Measurements from ENCODE around the gene GCM1.

The GCM1 gene

GRCh38 chr6:53103993-53104675 is 44.5 kb downstream of the GCM1 start:
- no peak for DNase-seq

DNA sequence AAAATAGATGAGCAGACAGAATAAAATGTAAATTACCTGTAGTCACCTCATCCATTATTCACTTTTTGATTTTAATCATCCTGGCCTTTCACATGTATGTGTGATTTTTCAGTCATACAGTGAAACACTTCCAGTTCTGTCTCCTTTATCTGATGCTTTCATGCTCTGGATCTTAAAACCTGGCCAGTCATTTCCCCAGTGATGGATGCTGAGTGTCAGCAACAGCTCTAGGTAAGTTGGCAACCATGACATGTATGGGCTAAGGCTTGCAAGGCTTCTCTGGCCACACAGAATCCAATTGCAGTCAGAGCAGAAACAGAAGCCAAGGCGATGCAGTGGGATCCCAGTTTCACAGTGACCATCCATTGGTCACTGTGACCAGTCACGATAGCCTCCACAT is 47.6 kb downstream of the GCM1 start:
- no peak for DNase-seq

GRCh38 chr6:53100561-53100960 is 48.1 kb downstream of the GCM1 start:
- no peak for DNase-seq

- DNase-seq, result no peak
Observed at GRCh38 chr6:53095716-53096115, 52.9 kb downstream of the GCM1 start.

- DNase-seq, result no peak
Observed at GRCh38 chr6:53095270-53095669, 53.4 kb downstream of the GCM1 start.

- DNase-seq, result no peak
Observed at GRCh38 chr6:53090576-53090975, 58.1 kb downstream of the GCM1 start.

DNA sequence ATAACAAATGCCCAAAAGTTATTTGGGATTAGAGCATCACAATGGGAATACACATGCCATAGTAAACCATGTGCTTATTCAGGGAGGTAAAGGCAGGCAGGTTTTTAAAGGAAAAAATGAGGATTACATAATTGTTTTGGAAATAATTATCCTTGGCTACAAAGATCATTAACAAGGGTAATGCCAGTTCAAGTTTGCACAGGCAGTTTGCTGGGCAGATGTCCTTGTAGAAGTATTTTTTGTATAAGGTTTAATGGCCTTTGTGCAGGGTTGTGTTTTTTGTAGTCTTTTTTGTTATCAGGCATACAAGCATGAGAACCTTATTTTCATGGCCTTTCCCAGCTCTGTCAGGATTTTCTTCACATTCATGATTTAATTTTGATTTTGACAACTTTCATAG is 58.7 kb downstream of the GCM1 start:
- DNase-seq, result no peak

DNA sequence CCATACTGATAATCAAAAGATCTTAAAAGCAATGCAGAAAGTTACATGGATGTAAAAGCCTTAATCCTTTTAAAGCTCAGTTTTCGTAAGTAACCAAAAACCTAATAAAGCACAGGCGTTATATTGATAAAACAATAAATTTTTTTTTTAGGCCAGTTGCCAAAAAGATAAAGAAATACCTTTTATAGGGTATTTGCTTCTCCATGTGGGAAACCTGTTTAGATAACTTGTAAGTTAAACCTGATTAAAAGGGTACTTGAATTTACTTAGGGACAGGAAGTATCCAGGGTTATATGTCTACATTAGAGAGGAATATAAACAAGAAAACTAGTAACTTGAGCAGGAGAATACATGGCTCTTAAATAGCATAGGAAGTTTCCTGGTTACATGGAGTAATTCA is 62.3 kb downstream of the GCM1 start:
- DNase-seq, result no peak

DNA sequence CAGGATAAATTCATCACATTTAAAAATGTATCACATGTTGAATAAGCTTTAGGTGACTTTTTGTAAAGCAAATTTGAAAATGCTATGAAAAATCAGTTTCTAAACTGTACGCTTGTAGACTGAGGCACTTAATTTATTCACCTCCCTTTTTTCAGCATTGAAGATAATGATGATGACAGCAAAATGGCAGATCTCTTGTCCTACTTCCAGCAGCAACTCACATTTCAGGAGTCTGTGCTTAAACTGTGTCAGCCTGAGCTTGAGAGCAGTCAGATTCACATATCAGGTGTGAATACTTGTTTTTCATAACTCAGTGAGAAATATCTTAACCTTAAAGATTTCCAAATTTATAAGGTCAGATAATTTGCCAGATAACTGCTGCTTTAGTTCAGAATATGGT is 67.8 kb downstream of the GCM1 start:
- no peak for DNase-seq

Measured in activated gamma-delta T cell (primary cell).